ENCODE data around the gene MUSTN1.
A peak's percentile ranks its signal among the peaks of the same experiment; 100 is the strongest.

The MUSTN1 gene

DNA sequence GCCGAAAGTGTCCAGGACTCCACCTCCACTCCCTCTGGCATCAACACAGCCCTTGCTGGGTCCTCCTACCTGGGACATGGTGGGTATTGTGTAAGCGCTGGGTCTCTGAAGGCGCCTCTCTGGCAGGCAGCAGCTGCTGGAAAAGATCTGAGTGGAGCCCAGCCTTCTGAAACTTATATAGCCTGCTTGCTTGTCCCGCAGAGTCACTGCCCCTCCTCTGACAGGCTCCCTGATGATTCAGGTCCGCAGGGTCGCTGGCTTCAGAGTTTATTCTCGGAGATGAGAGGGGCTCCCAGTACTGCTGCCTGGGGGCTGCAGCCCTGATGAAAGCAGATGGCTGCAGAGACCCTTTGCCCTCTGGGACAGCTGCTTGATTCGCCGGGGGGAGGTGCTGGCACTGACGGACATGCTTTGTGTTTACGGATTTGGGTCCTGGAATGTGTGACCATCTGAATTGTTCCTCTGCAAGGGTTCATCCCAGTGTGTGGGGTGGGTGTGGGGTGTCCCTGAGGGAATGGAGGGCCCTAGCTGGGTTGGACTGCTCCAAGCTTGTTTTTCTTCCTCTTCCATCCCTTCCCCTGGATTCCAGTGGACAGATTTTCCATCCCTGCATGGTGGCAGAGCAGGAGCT is at the start of gene MUSTN1:
TSS of gene MUSTN1 (minus strand) at position 149 of the 631 bp plus-strand sequence. CDS start at position 78, 71 bp downstream.
- no peak for DNase-seq

DNA sequence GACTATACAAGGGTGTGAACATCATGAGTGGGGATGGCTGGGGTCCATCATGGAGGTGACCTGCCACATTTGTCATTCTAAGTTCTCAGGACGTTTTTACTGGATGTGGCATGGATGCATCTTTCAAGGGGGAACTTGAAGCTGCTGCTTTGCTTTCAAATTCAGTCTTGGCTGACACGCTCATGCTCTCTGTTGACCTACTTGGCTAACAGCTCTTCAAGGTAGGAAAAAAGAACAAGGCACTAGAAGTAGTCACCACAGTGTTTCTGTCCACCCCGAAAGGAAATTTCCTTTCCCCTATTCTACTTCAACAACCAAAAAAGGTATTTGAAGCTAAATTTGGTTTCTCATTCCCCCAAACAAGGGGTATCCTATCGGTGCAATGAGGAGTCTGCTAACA is 47.6 kb upstream of the MUSTN1 start:
- DNase-seq, result no peak

- DNase-seq, result no peak
Observed at GRCh38 chr3:52881871-52882270, 47.1 kb upstream of the MUSTN1 start.

DNA sequence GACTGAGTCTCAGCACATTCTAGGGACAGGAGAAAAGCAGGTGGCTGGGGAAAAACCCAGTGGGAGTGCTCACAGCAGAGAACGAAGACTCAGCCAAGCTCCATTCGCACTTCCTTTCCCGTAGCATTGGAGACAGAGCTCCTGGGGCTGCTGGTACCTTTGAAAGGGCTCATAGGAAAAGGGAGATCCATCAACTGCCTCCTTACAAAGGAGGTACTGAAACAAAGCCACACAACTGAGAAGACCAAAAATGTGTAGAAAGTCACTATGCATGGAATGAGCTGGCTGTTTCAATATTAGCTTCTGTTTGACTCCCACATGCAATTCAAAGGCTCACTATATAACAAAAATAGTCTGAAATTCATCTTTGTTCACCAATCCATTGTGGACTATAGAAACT is 45.7 kb upstream of the MUSTN1 start:
- DNase-seq, result no peak

- DNase-seq, result no peak
Observed at GRCh38 chr3:52880047-52880446, 45.2 kb upstream of the MUSTN1 start.

GRCh38 chr3:52879581-52879980 is 44.8 kb upstream of the MUSTN1 start:
- no peak for DNase-seq

DNA sequence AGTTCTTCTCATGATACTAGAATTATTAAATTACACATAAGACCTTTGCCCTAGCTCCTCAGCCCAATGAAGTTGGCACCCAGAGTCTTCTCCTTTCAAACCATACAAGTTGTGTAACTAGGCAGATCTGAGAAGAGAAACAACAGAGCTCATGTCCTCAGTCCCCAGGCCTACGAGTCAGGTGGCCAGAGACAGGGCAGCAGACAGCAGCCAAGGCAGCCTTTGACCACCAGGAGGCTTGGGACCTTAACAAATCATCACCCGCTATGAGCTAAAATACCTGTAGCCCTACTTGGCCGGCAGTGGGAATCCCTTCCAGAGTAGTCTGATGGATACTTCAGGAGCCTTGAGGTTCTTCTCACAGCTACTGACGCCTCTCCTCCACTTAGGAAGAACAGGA is 44.3 kb upstream of the MUSTN1 start:
- no peak for DNase-seq

- DNase-seq, result no peak
Observed at GRCh38 chr3:52877085-52877484, 42.3 kb upstream of the MUSTN1 start.

DNA sequence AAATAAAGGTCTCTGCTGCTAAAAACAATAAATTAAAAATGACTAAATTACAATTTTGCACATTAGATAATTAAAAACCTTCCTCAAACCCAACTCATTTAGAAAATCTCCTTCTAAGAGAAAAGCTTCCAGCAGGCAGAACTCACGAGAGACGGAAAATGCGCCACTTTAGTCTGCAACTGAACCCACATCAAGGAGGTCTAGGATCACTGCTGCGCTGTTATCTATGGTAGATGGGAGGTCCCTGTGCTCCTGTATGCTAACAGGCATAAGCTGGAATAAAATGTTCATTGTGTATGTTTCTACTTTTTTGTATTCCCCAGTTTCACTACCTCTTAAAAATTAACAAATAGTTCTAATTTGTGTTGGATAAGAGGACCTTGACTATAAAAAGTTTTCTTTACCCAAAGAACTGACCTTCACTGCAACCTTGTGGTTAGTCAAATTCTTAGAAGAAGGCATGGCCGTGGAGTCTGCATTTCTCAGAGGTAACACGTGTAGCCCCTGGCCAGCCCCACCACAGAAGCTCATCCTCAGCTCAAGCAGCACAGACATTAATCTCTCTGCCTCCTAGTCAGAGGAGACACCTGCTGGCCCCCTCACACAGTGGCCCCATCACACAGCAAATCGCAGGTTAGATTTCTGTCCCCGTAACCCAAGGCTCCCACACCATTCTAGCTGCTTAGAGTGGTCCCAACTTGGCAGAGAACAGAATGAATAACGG is 40.2 kb upstream of the MUSTN1 start:
- DNase-seq, result no peak

- DNase-seq, result no peak
Observed at GRCh38 chr3:52874160-52874701, 39.4 kb upstream of the MUSTN1 start.

DNA sequence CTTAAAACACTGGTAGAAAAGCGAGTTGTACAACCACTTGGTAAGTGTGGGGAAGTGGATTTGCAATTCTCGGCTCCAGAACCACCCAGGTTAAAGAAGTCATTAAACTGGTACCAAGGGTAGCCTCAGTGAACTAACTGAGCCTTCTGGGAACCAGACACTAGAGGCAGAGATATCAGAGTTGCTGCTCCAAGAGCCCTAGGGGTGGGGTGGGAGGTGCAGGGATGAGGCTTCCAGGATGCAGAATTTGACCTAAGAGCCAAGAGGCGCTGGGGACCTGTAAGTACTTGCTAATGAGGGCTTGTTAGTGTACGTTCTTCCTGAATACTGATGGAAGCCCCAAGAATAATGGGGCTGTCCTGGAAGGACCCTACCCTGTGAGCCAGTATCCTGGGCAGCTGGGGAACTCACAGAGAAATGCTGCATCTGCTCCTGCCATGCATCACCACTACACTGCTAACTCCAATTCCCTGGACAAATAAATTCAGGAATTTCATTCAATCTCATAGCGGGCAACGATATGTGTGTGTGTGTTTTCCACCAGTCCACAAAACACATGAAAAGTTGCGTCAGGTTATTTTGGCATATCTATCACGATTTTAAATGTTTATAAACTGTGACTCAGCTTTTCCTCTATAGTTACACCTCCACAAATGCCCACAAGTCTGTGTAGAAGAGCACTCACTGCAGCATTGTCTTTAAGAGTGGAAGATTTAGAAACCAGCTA is 38.8 kb upstream of the MUSTN1 start:
- DNase-seq, result peak in 1 of 56 donors; percentile 9

DNA sequence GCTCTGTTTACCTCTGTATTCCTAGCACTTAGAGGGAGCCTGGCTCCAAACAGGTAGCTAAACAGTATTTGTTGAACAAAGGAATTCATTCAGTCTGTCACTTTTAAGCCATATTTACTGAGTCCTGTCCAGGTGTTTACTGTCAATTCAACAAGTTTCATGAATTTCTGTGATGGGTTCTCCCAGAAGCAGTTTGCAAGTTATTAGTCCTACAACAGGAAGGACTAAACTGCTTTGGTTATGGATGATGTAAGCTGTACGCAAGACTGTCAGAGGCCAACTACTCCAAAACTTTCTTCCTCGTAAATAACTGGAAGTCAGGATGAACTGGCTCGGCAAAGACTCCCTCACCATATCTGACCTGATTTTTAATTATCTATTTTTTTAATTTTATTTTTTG is 37.4 kb upstream of the MUSTN1 start:
- no peak for DNase-seq

DNA sequence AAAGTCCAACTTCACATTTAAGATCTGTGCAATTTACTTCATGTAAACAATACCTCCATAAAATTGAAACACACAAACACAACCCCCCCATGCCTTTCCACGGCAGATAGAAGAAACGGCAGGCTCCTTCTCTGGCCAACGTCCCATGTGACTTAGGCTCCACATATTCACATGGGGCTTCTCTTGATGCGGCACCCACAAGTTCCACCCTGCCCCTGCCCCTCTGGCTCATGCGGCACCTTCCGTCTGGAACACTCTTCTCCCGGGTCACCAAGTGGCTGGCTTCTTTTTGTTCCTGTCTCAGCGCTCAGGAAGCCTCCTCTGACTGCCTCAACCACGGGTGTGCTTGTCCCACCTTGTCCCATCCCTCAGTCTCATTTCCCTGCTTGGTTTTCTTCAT is 36.9 kb upstream of the MUSTN1 start:
- no peak for DNase-seq

- DNase-seq, result no peak
Observed at GRCh38 chr3:52870471-52870870, 35.7 kb upstream of the MUSTN1 start.

DNA sequence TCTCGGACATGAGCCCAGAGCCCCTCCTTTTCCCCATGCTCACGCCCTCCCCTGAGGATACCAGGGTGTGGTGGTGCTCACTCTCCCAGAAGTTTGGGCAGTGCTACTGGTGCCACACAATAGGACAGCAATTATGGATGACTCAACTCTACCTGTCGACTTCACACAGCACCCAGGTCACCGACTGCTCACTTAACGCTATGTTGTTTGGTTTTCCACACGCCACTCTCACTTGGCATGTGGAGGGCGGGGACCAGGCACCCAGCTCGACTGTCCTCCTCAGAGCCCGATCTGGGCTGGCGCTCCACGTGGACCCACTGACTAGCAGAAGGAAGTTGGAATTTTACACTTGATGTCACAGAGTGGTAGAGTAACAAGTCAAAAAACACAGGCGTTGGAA is 31.6 kb upstream of the MUSTN1 start:
- no peak for DNase-seq

- no peak for DNase-seq
Observed at GRCh38 chr3:52865994-52866393, 31.2 kb upstream of the MUSTN1 start.

- DNase-seq, result no peak
Observed at GRCh38 chr3:52860424-52860768, 25.6 kb upstream of the MUSTN1 start.

- no peak for DNase-seq
Observed at GRCh38 chr3:52859686-52860423, 25.0 kb upstream of the MUSTN1 start.

DNA sequence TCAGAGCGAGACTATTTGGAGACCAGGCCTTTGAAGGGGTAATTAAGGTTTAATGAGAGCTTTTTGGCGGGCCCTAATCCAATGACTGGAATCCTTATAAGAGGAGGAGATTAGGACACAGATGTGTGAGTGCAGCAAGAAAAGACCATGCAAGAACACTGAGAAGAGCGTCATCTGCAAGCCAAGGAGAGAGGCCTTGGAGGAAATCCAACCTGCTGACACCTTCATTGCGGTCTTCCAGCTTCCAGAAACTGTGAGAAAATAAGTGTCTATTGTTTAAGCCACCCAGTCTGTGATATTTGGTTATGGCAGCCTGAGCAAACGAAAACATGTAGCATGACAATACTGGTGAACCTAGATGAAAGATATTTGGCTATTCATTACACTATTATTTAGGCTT is 23.0 kb upstream of the MUSTN1 start:
- no peak for DNase-seq

GRCh38 chr3:52857133-52857532 is 22.3 kb upstream of the MUSTN1 start:
- DNase-seq, result peak in 1 of 56 donors; percentile 4

DNA sequence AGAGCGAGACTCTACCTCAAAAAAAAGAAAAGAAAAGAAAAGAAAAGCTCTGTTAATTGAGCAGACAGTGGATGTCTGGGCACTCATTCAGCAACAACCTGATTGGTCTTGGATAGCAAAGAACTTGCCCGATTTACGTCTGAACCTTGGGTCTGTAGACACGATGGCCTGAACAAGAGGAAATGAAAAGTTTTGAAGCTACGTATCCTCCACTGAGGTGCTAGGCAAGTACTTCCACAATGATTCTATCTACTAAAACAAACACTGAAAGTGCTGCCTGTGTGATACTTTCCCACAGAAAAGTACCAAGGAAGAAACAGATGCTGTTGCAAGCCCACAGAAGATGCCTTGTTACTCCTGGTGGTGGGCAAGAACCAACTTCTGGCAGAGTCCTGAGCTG is 21.8 kb upstream of the MUSTN1 start:
- DNase-seq, result no peak

- no peak for DNase-seq
Observed at GRCh38 chr3:52854013-52854412, 19.2 kb upstream of the MUSTN1 start.
